Measurements from ENCODE around the gene TENM3. TPM values are rescaled to one million over a fixed set of nuclear protein-coding genes. Genes with fewer than 3 reads are reported as not detected.
"Not testable (repeated sequence)": the region's sequence is repeated elsewhere in the genome, so short reads cannot be mapped to it uniquely, and the experiment has no call there.

Gene TENM3
- total RNA-seq, 1 experiment from 2014 or later: 57.4 TPM

DNA sequence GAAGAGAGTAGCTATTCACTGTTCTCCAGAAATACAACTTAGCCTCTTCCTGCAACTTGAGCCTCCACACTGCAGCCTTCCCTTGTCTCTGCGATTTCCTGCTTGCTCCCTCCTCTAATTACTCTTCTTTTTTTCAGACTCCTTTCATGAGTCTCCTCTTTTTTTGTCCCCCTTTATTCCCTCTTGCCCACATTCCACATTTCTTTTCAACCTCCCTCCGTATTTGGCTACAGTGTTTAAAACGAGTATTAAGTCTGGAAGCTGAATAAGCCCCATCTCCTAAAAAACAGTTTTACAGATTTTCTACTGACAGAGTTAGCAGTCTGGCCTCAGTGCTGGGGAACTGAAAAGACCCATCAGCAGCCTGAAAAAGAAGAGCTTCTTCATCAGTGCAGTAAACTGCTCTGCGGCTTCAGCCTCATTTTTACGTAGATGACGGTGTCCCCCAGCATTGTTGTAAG is 141.5 kb downstream of the TENM3 start:
- Histone ChIP-seq H3K36me3 (no peaks in the 10 kb centered on the region), H3K27ac (peak overlapping the region; percentile 32), H3K4me1 (peaks cover 7% of the 10 kb centered on the region; the same call in 1 of the 2 replicates), H3K27me3 (no peaks in the 10 kb centered on the region), H3K9me3 (replicated peaks) (no peaks in the 10 kb centered on the region), H3K4me3 (no peak overlapping the region)
- peak in 1 of 2 experiments; percentile 47 for DNase-seq

DNA sequence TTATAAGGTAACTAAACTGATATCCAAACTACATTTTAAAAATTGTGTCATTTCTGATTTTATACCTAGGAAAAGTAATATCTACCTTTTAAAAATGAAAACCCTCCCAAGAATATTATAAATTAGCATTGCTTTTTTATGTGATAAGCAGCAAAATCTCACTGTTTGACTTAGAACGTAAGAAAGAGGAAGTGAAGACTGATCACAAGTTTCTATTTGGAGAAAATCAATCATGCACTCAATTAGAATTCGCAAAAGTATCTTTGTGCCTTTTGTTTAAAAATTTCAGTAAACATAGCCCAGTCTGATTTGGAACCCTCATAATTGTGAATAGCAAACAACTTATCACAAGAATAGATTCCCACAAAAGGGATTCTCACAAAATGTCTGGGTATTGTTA is 142.7 kb downstream of the TENM3 start:
- DNase-seq: no peak
- H3K9me3 ChIP-seq (replicated peaks): no peaks in the 10 kb centered on the region
- H3K27ac ChIP-seq: no peak overlapping the region
- no peaks in the 10 kb centered on the region for H3K36me3 ChIP-seq
- peaks cover 7% of the 10 kb centered on the region; the same call in 1 of the 2 replicates for H3K4me1 ChIP-seq
- H3K27me3 ChIP-seq: no peaks in the 10 kb centered on the region
- no peak overlapping the region for H3K4me3 ChIP-seq

DNA sequence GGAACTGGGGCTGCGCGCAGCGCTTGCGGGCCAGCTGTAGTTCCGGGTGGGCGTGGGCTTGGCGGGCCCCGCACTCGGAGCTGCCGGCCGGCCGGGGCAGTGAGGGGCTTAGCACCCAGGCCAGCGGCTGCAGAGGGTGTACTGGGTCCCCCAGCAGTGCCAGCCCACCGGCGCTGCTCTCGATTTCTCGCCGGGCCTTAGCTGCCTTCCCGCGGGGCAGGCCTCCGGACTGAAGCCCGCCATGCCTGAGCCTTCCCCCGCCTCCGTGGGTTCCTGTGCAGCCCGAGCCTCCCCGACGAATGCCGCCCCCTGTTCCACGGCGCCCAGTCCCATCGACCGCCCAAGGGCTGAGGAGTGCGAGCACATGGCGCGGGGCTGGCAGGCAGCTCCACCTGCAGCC is 143.4 kb downstream of the TENM3 start:
- not testable (repeated sequence) for H3K27me3 ChIP-seq; DNase-seq; H3K36me3 ChIP-seq; H3K27ac ChIP-seq; H3K4me3 ChIP-seq; H3K4me1 ChIP-seq; H3K9me3 ChIP-seq (replicated peaks)

DNA sequence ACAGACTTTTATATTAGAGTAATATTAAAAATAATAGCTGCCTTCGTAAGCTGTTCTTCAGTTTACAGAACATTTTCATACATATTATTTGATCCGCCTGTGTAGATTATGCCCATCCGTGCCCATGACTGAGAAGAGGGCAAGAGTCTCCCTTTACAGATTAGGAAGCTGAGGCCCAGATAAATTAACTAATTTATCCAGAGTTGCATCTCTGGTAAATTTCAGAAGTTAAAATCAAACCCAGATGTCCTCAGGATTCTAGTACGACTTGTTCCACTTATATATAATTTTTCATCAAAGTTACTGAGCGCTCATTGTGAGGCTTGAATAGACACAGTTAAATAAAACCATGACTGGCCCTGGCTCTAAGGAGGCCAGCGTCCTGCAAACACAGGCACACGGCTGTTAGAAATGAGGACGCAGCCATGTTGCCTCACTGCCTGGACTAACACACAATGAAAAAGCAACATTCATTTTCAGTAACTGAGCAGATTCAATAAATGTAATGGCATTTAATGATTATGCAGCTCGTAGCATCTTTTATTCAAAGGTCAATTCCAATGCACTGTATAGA is 148.0 kb downstream of the TENM3 start:
- no peak overlapping the region for H3K4me3 ChIP-seq
- H3K27me3 ChIP-seq: no peaks in the 10 kb centered on the region
- no peaks in the 10 kb centered on the region for H3K9me3 ChIP-seq (replicated peaks)
- no peaks in the 10 kb centered on the region for H3K36me3 ChIP-seq
- DNase-seq: no peak
- H3K4me1 ChIP-seq: no peaks in the 10 kb centered on the region
- no peak overlapping the region for H3K27ac ChIP-seq

GRCh38 chr4:182394181-182394580 is 151.0 kb downstream of the TENM3 start:
- H3K36me3 ChIP-seq: no peaks in the 10 kb centered on the region
- H3K9me3 ChIP-seq (replicated peaks): no peaks in the 10 kb centered on the region
- no peaks in the 10 kb centered on the region for H3K4me1 ChIP-seq
- H3K27me3 ChIP-seq: no peaks in the 10 kb centered on the region
- no peak overlapping the region for H3K27ac ChIP-seq
- no peak overlapping the region for H3K4me3 ChIP-seq
- DNase-seq: no peak

- DNase-seq: no peak
- Histone ChIP-seq H3K27me3 (no peaks in the 10 kb centered on the region), H3K9me3 (replicated peaks) (no peaks in the 10 kb centered on the region), H3K27ac (no peak overlapping the region), H3K36me3 (no peaks in the 10 kb centered on the region), H3K4me1 (no peaks in the 10 kb centered on the region), H3K4me3 (no peak overlapping the region)
Observed at GRCh38 chr4:182400081-182400480, 156.9 kb downstream of the TENM3 start.

DNA sequence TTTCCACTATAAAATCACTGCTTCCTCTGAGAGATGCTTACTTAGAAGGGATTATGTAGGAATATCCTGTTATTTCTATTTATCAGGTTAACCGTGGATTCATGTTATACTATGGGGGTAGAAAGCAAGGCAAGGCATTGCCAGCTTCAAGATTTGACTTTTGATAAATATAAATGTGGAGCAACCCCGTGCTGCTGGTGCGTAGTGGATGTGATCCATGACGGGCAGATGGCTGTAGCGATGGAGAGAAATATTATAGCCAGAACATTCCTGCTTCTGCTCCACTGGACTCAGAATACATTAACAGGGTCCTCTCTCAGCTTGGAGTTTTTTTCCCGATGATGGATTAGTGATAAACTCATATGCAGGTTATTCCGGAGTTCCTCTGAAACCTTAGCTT is 157.6 kb downstream of the TENM3 start:
- Histone ChIP-seq H3K4me3 (no peak overlapping the region), H3K27ac (no peak overlapping the region), H3K36me3 (no peaks in the 10 kb centered on the region), H3K27me3 (no peaks in the 10 kb centered on the region), H3K9me3 (replicated peaks) (no peaks in the 10 kb centered on the region), H3K4me1 (no peaks in the 10 kb centered on the region)
- DNase-seq: no peak

DNA sequence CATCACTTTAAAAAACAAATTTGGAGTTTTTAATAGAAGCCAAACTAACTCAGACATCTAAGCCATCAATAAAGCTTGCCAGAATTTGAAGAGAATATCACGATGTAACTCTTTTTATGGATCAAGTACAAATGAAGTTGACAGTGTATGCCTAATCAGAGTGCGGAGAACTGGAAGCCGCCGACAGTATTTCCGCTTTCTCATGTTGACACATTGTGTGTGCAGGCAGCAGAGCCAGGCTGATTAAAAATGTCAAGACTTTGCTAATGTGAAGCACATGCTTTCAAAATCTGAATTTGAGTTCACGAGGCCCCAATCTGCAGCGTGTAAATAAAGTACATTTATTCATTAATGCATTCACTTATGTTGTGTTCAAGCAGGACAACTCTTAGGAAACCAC is 161.2 kb downstream of the TENM3 start:
- no peak overlapping the region for H3K4me3 ChIP-seq
- no peaks in the 10 kb centered on the region for H3K36me3 ChIP-seq
- no peaks in the 10 kb centered on the region for H3K4me1 ChIP-seq
- DNase-seq: no peak
- no peak overlapping the region for H3K27ac ChIP-seq
- no peaks in the 10 kb centered on the region for H3K27me3 ChIP-seq
- H3K9me3 ChIP-seq (replicated peaks): no peaks in the 10 kb centered on the region

GRCh38 chr4:182405087-182405486 is 161.9 kb downstream of the TENM3 start:
- no peaks in the 10 kb centered on the region for H3K27me3 ChIP-seq
- no peak for DNase-seq
- H3K4me3 ChIP-seq: no peak overlapping the region
- no peaks in the 10 kb centered on the region for H3K9me3 ChIP-seq (replicated peaks)
- H3K36me3 ChIP-seq: no peaks in the 10 kb centered on the region
- H3K27ac ChIP-seq: no peak overlapping the region
- no peaks in the 10 kb centered on the region for H3K4me1 ChIP-seq

GRCh38 chr4:182409271-182409670 is 166.1 kb downstream of the TENM3 start:
- no peaks in the 10 kb centered on the region for H3K36me3 ChIP-seq
- no peaks in the 10 kb centered on the region for H3K9me3 ChIP-seq (replicated peaks)
- no peak overlapping the region for H3K4me3 ChIP-seq
- H3K27ac ChIP-seq: no peak overlapping the region
- DNase-seq: no peak
- no peaks in the 10 kb centered on the region for H3K27me3 ChIP-seq
- H3K4me1 ChIP-seq: no peaks in the 10 kb centered on the region

DNA sequence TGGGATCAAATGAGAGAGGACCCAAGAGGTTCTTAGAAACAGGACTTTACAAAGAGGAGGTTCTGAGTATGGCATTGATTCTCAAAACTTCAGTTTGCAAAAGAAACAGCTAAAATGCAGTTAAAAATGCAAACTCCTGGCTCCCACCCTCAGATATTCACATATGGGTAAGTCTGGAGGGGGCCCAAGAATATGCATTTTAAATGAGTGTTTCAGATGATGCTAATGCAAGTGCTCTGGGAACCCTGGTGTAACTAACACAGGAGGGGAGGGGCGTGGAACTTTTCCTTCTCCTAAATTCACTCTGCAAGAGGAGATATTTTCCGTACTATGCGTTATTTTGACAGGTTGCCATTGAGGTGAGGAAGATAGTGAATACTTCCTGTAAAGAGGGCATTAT is 168.2 kb downstream of the TENM3 start:
- Histone ChIP-seq H3K4me1 (peaks cover under 1% of the 10 kb centered on the region; the same call in 1 of the 2 replicates), H3K36me3 (no peaks in the 10 kb centered on the region), H3K9me3 (replicated peaks) (no peaks in the 10 kb centered on the region), H3K4me3 (no peak overlapping the region), H3K27ac (no peak overlapping the region), H3K27me3 (no peaks in the 10 kb centered on the region)
- DNase-seq: no peak

DNA sequence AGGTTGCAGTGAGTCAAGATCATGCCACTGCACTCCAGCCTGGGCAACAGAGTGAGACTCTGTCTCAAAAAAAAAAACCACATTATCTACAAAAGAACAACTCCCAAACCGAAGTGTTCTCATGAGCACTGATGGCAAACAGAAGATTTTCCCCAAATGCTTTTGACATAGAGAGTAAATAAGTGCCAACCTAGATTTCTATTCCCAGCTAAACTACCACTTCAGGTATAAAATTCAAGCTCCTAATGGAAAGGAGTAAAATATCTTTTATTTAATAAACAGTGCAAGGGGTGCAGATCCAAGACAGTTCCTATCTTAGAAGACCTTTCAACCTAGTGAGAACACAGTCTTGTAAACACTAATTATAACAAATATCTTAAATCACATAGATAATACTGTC is 170.3 kb downstream of the TENM3 start:
- no peak overlapping the region for H3K4me3 ChIP-seq
- DNase-seq: no peak
- H3K4me1 ChIP-seq: peaks cover 3% of the 10 kb centered on the region; the same call in 1 of the 2 replicates
- no peaks in the 10 kb centered on the region for H3K27me3 ChIP-seq
- no peaks in the 10 kb centered on the region for H3K9me3 ChIP-seq (replicated peaks)
- H3K36me3 ChIP-seq: no peaks in the 10 kb centered on the region
- no peak overlapping the region for H3K27ac ChIP-seq

GRCh38 chr4:182415116-182415515 is 171.9 kb downstream of the TENM3 start:
- Histone ChIP-seq H3K4me3 (no peak overlapping the region), H3K27ac (no peak overlapping the region), H3K27me3 (no peaks in the 10 kb centered on the region), H3K9me3 (replicated peaks) (no peaks in the 10 kb centered on the region), H3K36me3 (no peaks in the 10 kb centered on the region), H3K4me1 (peaks cover 3% of the 10 kb centered on the region; the same call in 1 of the 2 replicates)
- DNase-seq: no peak

GRCh38 chr4:182416067-182416466 is 172.9 kb downstream of the TENM3 start:
- H3K36me3 ChIP-seq: no peaks in the 10 kb centered on the region
- no peaks in the 10 kb centered on the region for H3K9me3 ChIP-seq (replicated peaks)
- peaks cover 3% of the 10 kb centered on the region; the same call in 1 of the 2 replicates for H3K4me1 ChIP-seq
- H3K27me3 ChIP-seq: no peaks in the 10 kb centered on the region
- H3K4me3 ChIP-seq: no peak overlapping the region
- no peak overlapping the region for H3K27ac ChIP-seq
- peak in 1 of 2 experiments; percentile 18 for DNase-seq

DNA sequence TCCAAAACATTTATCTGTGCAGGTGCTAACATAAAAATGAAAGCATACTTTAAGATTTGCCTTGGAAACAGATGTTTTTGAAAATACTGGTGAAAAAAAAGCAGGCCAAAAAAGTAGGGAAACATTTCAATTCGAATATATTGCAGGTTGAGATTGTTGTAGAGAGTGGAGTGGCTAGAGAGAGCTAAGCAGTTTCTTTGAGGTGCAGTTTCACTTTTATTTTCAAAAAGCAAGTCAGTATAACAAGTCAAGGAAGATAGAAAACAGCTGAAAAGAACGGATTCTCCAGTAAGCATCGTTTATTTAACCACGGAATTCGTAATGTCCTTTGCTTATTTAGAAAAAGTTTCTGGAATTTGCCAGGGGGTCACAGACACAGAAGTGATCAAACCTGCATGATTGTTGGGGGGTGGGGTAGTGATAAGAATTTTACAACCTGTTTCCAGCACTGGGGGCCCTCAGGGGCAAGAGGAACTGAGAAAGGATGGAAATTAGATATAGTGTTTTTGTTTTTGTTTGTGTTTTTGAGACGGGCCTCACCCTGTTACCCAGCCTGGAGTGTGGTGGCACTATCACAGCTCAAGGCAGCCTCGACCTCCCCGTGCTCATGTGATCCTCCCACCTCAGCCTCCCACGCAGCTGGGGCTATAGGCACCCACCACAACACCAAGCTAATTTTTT is 175.0 kb downstream of the TENM3 start:
- DNase-seq: no peak
- Histone ChIP-seq H3K9me3 (replicated peaks) (no peaks in the 10 kb centered on the region), H3K27ac (no peak overlapping the region)

GRCh38 chr4:182420189-182420588 is 177.0 kb downstream of the TENM3 start:
- Histone ChIP-seq H3K9me3 (replicated peaks) (no peaks in the 10 kb centered on the region), H3K4me1 (peaks cover 3% of the 10 kb centered on the region; the same call in 1 of the 2 replicates), H3K4me3 (no peak overlapping the region), H3K27ac (no peak overlapping the region), H3K36me3 (no peaks in the 10 kb centered on the region), H3K27me3 (no peaks in the 10 kb centered on the region)
- DNase-seq: no peak

More for the DNA sequence above, 175.0 kb downstream of the TENM3 start:
- no peak overlapping the region for H3K4me3 ChIP-seq
- no peaks in the 10 kb centered on the region for H3K36me3 ChIP-seq
- H3K27me3 ChIP-seq: no peaks in the 10 kb centered on the region
- peaks cover 3% of the 10 kb centered on the region; the same call in 1 of the 2 replicates for H3K4me1 ChIP-seq
